Keratinocyte (primary cell): Measurements from ENCODE around the gene S100A6. TPM values are rescaled to one million over a fixed set of nuclear protein-coding genes. Genes with fewer than 3 reads are reported as not detected.

ENCODE experiments used
- DNase-seq: peaks from one replicate; pipeline ENCODE4 v3.0.0-alpha.2; 2011; ENCODE audit warnings: low read depth, missing footprints, low spot score
- FAIRE-seq: peaks from 2 replicates; lab custom pipeline; 2011; peaks lifted over from hg19 to GRCh38; lab: Jason Lieb, UNC
- H2AFZ ChIP-seq: 2 replicates; pipeline ENCODE4 v1.6.0; 2012; ENCODE audit warnings: low read length, control low read depth, inconsistent platforms; ENCODE audit not compliant: control insufficient read depth
- H3K27ac ChIP-seq: 2 replicates; pipeline ENCODE4 v1.5.1; 2011; ENCODE audit warnings: low read length; ENCODE audit not compliant: control insufficient read depth, insufficient read depth
- H3K27me3 ChIP-seq: 3 replicates; pipeline ENCODE4 v1.6.0; 2011; ENCODE audit warnings: low read length; ENCODE audit not compliant: control insufficient read depth, insufficient read depth; ENCODE audit errors: extremely low read depth
- H3K36me3 ChIP-seq, 2 experiments: 2 replicates in 1 of 2; 3 replicates in 1 of 2; pipeline ENCODE4 v1.5.1; 2011; ENCODE audit warnings: low read length in 2 of 2, mild to moderate bottlenecking in 1 of 2; ENCODE audit not compliant: control insufficient read depth in 2 of 2, insufficient read depth in 2 of 2; ENCODE audit errors: extremely low read depth in 1 of 2
- H3K4me1 ChIP-seq: 3 replicates; pipeline ENCODE4 v1.5.1; 2011; ENCODE audit warnings: low read length; ENCODE audit not compliant: control insufficient read depth, insufficient read depth; ENCODE audit errors: extremely low read depth
- H3K4me2 ChIP-seq: 3 replicates; pipeline ENCODE4 v1.6.0; 2011; ENCODE audit warnings: low read depth, low read length; ENCODE audit not compliant: control insufficient read depth, insufficient read depth; ENCODE audit errors: extremely low read depth
- H3K4me3 ChIP-seq, 3 experiments: fragments of 200-600 bp in 1 of 3; sonication (generic) in 1 of 3; 2 replicates in 2 of 3; 3 replicates in 1 of 3; pipeline ENCODE4 v1.5.1; 2011 to 2016; ENCODE audit warnings: low read length in 3 of 3, mild to moderate bottlenecking in 3 of 3, control low read depth in 2 of 3, inconsistent platforms in 1 of 3, low read depth in 1 of 3, mixed read lengths in 1 of 3, mixed run types in 1 of 3, moderate library complexity in 1 of 3; ENCODE audit not compliant: control insufficient read depth in 2 of 3, insufficient read depth in 2 of 3; ENCODE audit errors: extremely low read depth in 1 of 3
- H3K79me2 ChIP-seq: 2 replicates; pipeline ENCODE4 v1.6.0; 2012; ENCODE audit warnings: low read length; ENCODE audit not compliant: control insufficient read depth, insufficient read depth
- H3K9ac ChIP-seq: 3 replicates; pipeline ENCODE4 v1.6.0; 2011; ENCODE audit warnings: low read length; ENCODE audit not compliant: control insufficient read depth, insufficient read depth; ENCODE audit errors: extremely low read depth
- H3K9me1 ChIP-seq: 3 replicates; pipeline ENCODE4 v1.6.0; 2011; ENCODE audit warnings: low read length; ENCODE audit not compliant: control insufficient read depth, insufficient read depth; ENCODE audit errors: extremely low read depth
- H3K9me3 ChIP-seq: 2 replicates; pipeline ENCODE4 v1.5.1; 2012; ENCODE audit warnings: low read depth, low read length; ENCODE audit not compliant: control insufficient read depth
- H4K20me1 ChIP-seq: 3 replicates; pipeline ENCODE4 v1.6.0; 2011; ENCODE audit warnings: low read length; ENCODE audit not compliant: control insufficient read depth, insufficient read depth; ENCODE audit errors: extremely low read depth
- EZH2 ChIP-seq: IDR thresholded peaks from one replicate; pipeline ENCODE4 v1.6.1; 2012; ENCODE audit warnings: inconsistent platforms, mild to moderate bottlenecking, low read length, moderate library complexity
- dilution Hi-C: fragments of 300-500 bp; cut with MboI; formaldehyde crosslinking; loops from one replicate; pipeline ENCODE4 v1.7.0; 2020; ENCODE audit warnings: low sequenced_read_pairs; ENCODE audit not compliant: extremely low pct_ligation_motif_present
- polyA plus RNA-seq, 5 experiments: library from polyadenylated mRNA; depleted of rRNA in 3 of 5; stranded (reverse) in 3 of 5; stranded (forward) in 1 of 5; unstranded in 1 of 5; fragments of >200 nt; gene quantifications; 1 replicate in 1 of 5; 2 replicates in 3 of 5; 3 replicates in 1 of 5; pipeline versions ENCODE4 v1.2.1 to v1.2.3, GENCODE V29; 2011 to 2012; ENCODE audit warnings: missing spikeins in 2 of 5, low read depth in 1 of 5, low replicate concordance in 1 of 5
- TF ChIP-seq, protein P1 (sequence below), 3 experiments: IDR thresholded peaks in 1 of 3; conservative IDR thresholded peaks in 1 of 3; optimal IDR thresholded peaks in 1 of 3; 2 replicates in 2 of 3; 3 replicates in 1 of 3; pipeline versions ENCODE3 to v1.5.1; 2011; ENCODE audit warnings: low read length in 3 of 3, mild to moderate bottlenecking in 3 of 3, moderate library complexity in 2 of 3, control low read depth in 1 of 3, inconsistent platforms in 1 of 3; ENCODE audit not compliant: insufficient read depth in 2 of 3; ENCODE audit errors: extremely low read depth in 1 of 3

S100A6 gene
- polyA plus RNA-seq, 1 donor (not counting 4 experiments of a cell fraction or from before 2014, with no cell fraction given) = 2,598 TPM

GRCh38 chr1:153539395-153540093 is 3.8 kb upstream of the S100A6 start:
- H2AFZ ChIP-seq = no peak overlapping the region

DNA sequence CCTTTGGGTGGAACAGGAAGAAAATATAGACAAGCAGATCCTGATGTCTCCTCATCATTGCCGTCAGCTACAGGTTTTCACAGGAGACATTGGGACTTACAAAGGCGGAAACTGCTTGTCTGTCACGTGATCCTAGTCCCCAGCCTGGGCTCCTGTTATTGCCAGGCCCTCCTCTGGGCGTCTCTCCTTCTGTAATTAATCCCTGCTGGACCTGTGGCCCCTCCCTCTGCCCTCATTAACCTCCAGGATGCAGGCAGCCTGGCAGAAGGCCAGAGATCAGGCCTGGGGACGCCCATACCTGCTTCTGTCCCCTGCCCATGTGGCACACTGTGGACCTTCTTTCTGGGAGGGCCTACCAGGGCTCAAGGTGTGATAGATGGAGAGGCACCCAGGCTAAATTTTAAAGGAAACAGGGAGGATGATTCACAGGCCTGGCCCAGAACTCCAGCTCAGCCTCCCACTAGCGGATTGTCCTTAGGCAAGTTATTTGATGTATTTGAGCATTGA is 2.6 kb upstream of the S100A6 start:
- peaks cover 57% of the 10 kb centered on the region for H3K4me1 ChIP-seq
- H3K4me3 ChIP-seq = no peak overlapping the region
- H3K36me3 ChIP-seq = peaks cover 2 to 15% of the 10 kb centered on the region in 2 experiments
- H3K27me3 ChIP-seq = no peaks in the 10 kb centered on the region
- peaks cover 16% of the 10 kb centered on the region for H3K79me2 ChIP-seq
- DNase-seq (no peak), FAIRE-seq (peak; percentile 55)
- no peak overlapping the region for H3K9ac ChIP-seq
- TF ChIP-seq, protein P1, sequence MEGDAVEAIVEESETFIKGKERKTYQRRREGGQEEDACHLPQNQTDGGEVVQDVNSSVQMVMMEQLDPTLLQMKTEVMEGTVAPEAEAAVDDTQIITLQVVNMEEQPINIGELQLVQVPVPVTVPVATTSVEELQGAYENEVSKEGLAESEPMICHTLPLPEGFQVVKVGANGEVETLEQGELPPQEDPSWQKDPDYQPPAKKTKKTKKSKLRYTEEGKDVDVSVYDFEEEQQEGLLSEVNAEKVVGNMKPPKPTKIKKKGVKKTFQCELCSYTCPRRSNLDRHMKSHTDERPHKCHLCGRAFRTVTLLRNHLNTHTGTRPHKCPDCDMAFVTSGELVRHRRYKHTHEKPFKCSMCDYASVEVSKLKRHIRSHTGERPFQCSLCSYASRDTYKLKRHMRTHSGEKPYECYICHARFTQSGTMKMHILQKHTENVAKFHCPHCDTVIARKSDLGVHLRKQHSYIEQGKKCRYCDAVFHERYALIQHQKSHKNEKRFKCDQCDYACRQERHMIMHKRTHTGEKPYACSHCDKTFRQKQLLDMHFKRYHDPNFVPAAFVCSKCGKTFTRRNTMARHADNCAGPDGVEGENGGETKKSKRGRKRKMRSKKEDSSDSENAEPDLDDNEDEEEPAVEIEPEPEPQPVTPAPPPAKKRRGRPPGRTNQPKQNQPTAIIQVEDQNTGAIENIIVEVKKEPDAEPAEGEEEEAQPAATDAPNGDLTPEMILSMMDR (optimal IDR thresholded peaks at IDR 0.05 in 1 of 3, IDR thresholded peaks at IDR 0.05 in 1 of 3, conservative IDR thresholded peaks at IDR 0.05 in 1 of 3; ENCODE audit: extremely low read depth in 1 of 3, insufficient read depth in 2 of 3, low read length in 3 of 3) = no peak
- TF ChIP-seq EZH2 = no peak
- no peaks in the 10 kb centered on the region for H3K9me3 ChIP-seq
- dilution Hi-C loops = no loop called here
- H2AFZ ChIP-seq = peak overlapping the region; percentile 28
- no peaks in the 10 kb centered on the region for H3K9me1 ChIP-seq
- H3K4me2 ChIP-seq = peak overlapping the region; percentile 26
- H3K27ac ChIP-seq = peak overlapping the region; percentile 55
- peaks cover 8% of the 10 kb centered on the region for H4K20me1 ChIP-seq

More at GRCh38 chr1:153539395-153540093, 3.8 kb upstream of the S100A6 start:
- DNase-seq = no peak
- Histone ChIP-seq H3K4me3 (no peak overlapping the region), H3K4me2 (no peak overlapping the region), H3K9ac (no peak overlapping the region), H3K4me1 (peaks cover 55% of the 10 kb centered on the region), H3K79me2 (peaks cover 13% of the 10 kb centered on the region), H3K9me1 (no peaks in the 10 kb centered on the region), H3K9me3 (no peaks in the 10 kb centered on the region), H4K20me1 (peaks cover 8% of the 10 kb centered on the region), H3K27ac (no peak overlapping the region), H3K36me3 (peaks cover 2 to 11% of the 10 kb centered on the region in 2 experiments), H3K27me3 (no peaks in the 10 kb centered on the region)
- no peak for FAIRE-seq
- dilution Hi-C loops = no loop called here
- no peak for TF ChIP-seq EZH2
- TF ChIP-seq, protein P1 (optimal IDR thresholded peaks at IDR 0.05 in 1 of 3, IDR thresholded peaks at IDR 0.05 in 1 of 3, conservative IDR thresholded peaks at IDR 0.05 in 1 of 3; ENCODE audit: extremely low read depth in 1 of 3, insufficient read depth in 2 of 3, low read length in 3 of 3) = no peak
